Aorta (tissue), 5 donors: ENCODE measurements around the gene SLC24A3. TPM values are rescaled to one million over a fixed set of nuclear protein-coding genes. Genes with fewer than 3 reads are reported as not detected.

Experiments used
- ATAC-seq: fragments of 200-7000 bp; cut with Tn5 transposase; one replicate; pipeline ENCODE4 v1.9.1; 2022; ENCODE audit warnings: moderate library complexity; ENCODE audit not compliant: low FRiP score
- DNase-seq, 2 donors: peaks; one replicate each; pipeline ENCODE4 v3.0.0-alpha.2; 2020
- H3K27ac ChIP-seq, 2 donors: one replicate each; pipeline ENCODE4 v1.5.1; 2013; ENCODE audit warnings: low read length in 2 of 2, mild to moderate bottlenecking in 2 of 2, moderate library complexity in 2 of 2, control low read depth in 1 of 2, inconsistent platforms in 1 of 2, low read depth in 1 of 2
- H3K27me3 ChIP-seq, 2 donors: one replicate each; pipeline ENCODE4 v1.6.1; 2013; ENCODE audit warnings: control low read depth in 1 of 2, low read length in 1 of 2, mild to moderate bottlenecking in 1 of 2, moderate library complexity in 1 of 2; ENCODE audit not compliant: insufficient read depth in 2 of 2, control insufficient read depth in 1 of 2
- H3K36me3 ChIP-seq, 2 donors: one replicate each; pipeline ENCODE4 v1.6.1; 2013; ENCODE audit warnings: control low read depth in 1 of 2, low read length in 1 of 2, mild to moderate bottlenecking in 1 of 2; ENCODE audit not compliant: insufficient read depth in 2 of 2, control insufficient read depth in 1 of 2
- H3K4me1 ChIP-seq, 2 donors: one replicate each; pipeline ENCODE4 v1.6.1; 2013; ENCODE audit warnings: low read length in 2 of 2, control low read depth in 1 of 2, mild to moderate bottlenecking in 1 of 2, moderate library complexity in 1 of 2; ENCODE audit not compliant: insufficient read depth in 2 of 2, control insufficient read depth in 1 of 2
- H3K4me3 ChIP-seq, 2 donors: one replicate each; pipeline ENCODE4 v1.5.1; 2013; ENCODE audit warnings: low read length in 2 of 2, control low read depth in 1 of 2, mild to moderate bottlenecking in 1 of 2
- H3K9me3 ChIP-seq: one replicate; pipeline ENCODE4 v1.6.1; 2013; ENCODE audit warnings: mild to moderate bottlenecking, low read length; ENCODE audit not compliant: control insufficient read depth
- WGBS, 2 donors: extraction: QIAGEN DNeasy Blood & Tissue Kit; methylation state at CpG; one replicate each; pipeline ENCODE4 v1.1.7; 2013; 5-methylcytosine and 5-hydroxymethylcytosine counted together
- intact Hi-C, 2 donors: fragments of 100-400 bp; cut with DNase I; formaldehyde crosslinking; loops; one replicate each; pipeline versions ENCODE4 v1.14.2 to v1.15.0; 2022
- polyA plus RNA-seq, 2 donors: library from polyadenylated mRNA; stranded (reverse); fragments of 200-250 nt; gene quantifications; one replicate each; pipeline ENCODE4 v1.2.3, GENCODE V29; 2013
- total RNA-seq, 2 donors: library from RNA; stranded (reverse); fragmentation: NEBNext Ultra II Directional; extraction: Animal tissue kit (Norgen Biotek cat#: 25700); gene quantifications; one replicate each; pipeline ENCODE4 v1.2.1, GENCODE V29; 2021
- donor health status: healthy with polysubstance abuse.
- donor health status: Bipolar disorder and iron deficiency.
- donor health status: DM: no; HTN: no; CAD: no.
- donor health status: DM: no; HTN: no; CAD: no.
- donor health status: DM: yes; HTN: yes; CAD: no.

Gene SLC24A3
- total and polyA plus RNA-seq, 4 donors = 8.8 to 24.9 (median 19.1) TPM

- Histone ChIP-seq H3K4me3 (no peak overlapping the region), H3K36me3 (no peaks in the 10 kb centered on the region), H3K4me1 (peaks cover 5 to 9% of the 10 kb centered on the region in 2 donors), H3K27me3 (no peaks in the 10 kb centered on the region), H3K27ac (peak overlapping the region; percentile 61 to 70), H3K9me3 (no peaks in the 10 kb centered on the region)
- intact Hi-C loops = loop anchor here in 1 of 2 donors (2.0 to 10.0 kb wide), 2 partner anchors 128 to 282 kb away; no protein-coding TSS in a partner anchor
- ATAC-seq = no peak
- 41 to 48% methylated on average over 6 of the region's 6 CpGs for WGBS, 2 donors
- no peak for DNase-seq
Measured at GRCh38 chr20:19492687-19493336, 280.4 kb downstream of the SLC24A3 start.

GRCh38 chr20:19493794-19494495, 281.5 kb downstream of the SLC24A3 start:
- peaks cover 9% of the 10 kb centered on the region in 2 donors for H3K4me1 ChIP-seq
- ATAC-seq = peak; percentile 72
- WGBS, 2 donors = 5 to 6% methylated on average over 7 of the region's 7 CpGs

GRCh38 chr20:19495905-19496703, 283.7 kb downstream of the SLC24A3 start:
- DNase-seq (peak; percentile 70 to 89), ATAC-seq (peak; percentile 43)
- intact Hi-C loops = loop anchor here (2.0 to 10.0 kb wide), 3 partner anchors 57 to 284 kb away; partner anchors contain the start of gene SLC24A3 (in 1 of the 2)
- Histone ChIP-seq H3K36me3 (no peaks in the 10 kb centered on the region), H3K27ac (peak overlapping the region; percentile 73 to 96), H3K27me3 (no peaks in the 10 kb centered on the region), H3K9me3 (no peaks in the 10 kb centered on the region), H3K4me1 (peaks cover 9% of the 10 kb centered on the region in 2 donors), H3K4me3 (no peak overlapping the region)
- 18 to 26% methylated on average over 12 of the region's 12 CpGs for WGBS, 2 donors

More at GRCh38 chr20:19493794-19494495, 281.5 kb downstream of the SLC24A3 start:
- H3K27me3 ChIP-seq = no peaks in the 10 kb centered on the region
- intact Hi-C loops = loop anchor here in 1 of 2 donors (2.0 to 10.0 kb wide), 2 partner anchors 129 to 283 kb away; no protein-coding TSS in a partner anchor
- no peak overlapping the region for H3K4me3 ChIP-seq
- no peaks in the 10 kb centered on the region for H3K36me3 ChIP-seq
- H3K9me3 ChIP-seq = no peaks in the 10 kb centered on the region
- H3K27ac ChIP-seq = peak overlapping the region; percentile 73 to 91
- peak in 1 of 2 donors; percentile 66 for DNase-seq

GRCh38 chr20:19497064-19497463, 284.6 kb downstream of the SLC24A3 start:
- no peak for DNase-seq
- H3K36me3 ChIP-seq = no peaks in the 10 kb centered on the region
- peak; percentile 49 for ATAC-seq
- intact Hi-C loops = loop anchor here (2.0 to 10.0 kb wide), 3 partner anchors 56 to 285 kb away; partner anchors contain the start of gene SLC24A3 (in 1 of the 2)
- H3K9me3 ChIP-seq = no peaks in the 10 kb centered on the region
- H3K27ac ChIP-seq = peak overlapping the region; percentile 91 to 96
- 9 to 23% methylated on average over 6 of the region's 6 CpGs for WGBS, 2 donors
- H3K27me3 ChIP-seq = no peaks in the 10 kb centered on the region
- no peak overlapping the region for H3K4me3 ChIP-seq
- H3K4me1 ChIP-seq = peaks cover 9% of the 10 kb centered on the region in 2 donors

GRCh38 chr20:19498756-19499155, 286.3 kb downstream of the SLC24A3 start:
- intact Hi-C loops = loop anchor here (5.0 to 10.0 kb wide), 2 partner anchors 134 to 286 kb away; partner anchors contain the start of gene SLC24A3 (in 1 of the 2)
- ATAC-seq = no peak

GRCh38 chr20:19501476-19502115, 289.2 kb downstream of the SLC24A3 start:
- Histone ChIP-seq H3K9me3 (no peaks in the 10 kb centered on the region), H3K4me1 (peaks cover 2 to 4% of the 10 kb centered on the region in 2 donors), H3K36me3 (no peaks in the 10 kb centered on the region), H3K4me3 (no peak overlapping the region), H3K27me3 (no peaks in the 10 kb centered on the region), H3K27ac (no peak overlapping the region)
- intact Hi-C loops = loop anchor here in 1 of 2 donors (5.0 kb wide), 1 partner anchor 51 kb away; no protein-coding TSS in a partner anchor
- DNase-seq (no peak), ATAC-seq (no peak)
- WGBS, 2 donors = 98 to 99% methylated on average over 4 of the region's 4 CpGs

More at GRCh38 chr20:19498756-19499155, 286.3 kb downstream of the SLC24A3 start:
- Histone ChIP-seq H3K36me3 (no peaks in the 10 kb centered on the region), H3K4me3 (no peak overlapping the region), H3K27me3 (no peaks in the 10 kb centered on the region), H3K27ac (no peak overlapping the region), H3K4me1 (peaks cover 6 to 9% of the 10 kb centered on the region in 2 donors), H3K9me3 (no peaks in the 10 kb centered on the region)
- 87 to 88% methylated on average over 5 of the region's 5 CpGs for WGBS, 2 donors
- DNase-seq = no peak

- WGBS, 2 donors = 92 to 94% methylated on average over 5 of the region's 5 CpGs
- Histone ChIP-seq H3K27me3 (no peaks in the 10 kb centered on the region), H3K4me1 (peaks cover 0 to 4% of the 10 kb centered on the region in 2 donors), H3K36me3 (no peaks in the 10 kb centered on the region), H3K4me3 (no peak overlapping the region), H3K9me3 (no peaks in the 10 kb centered on the region), H3K27ac (no peak overlapping the region)
- intact Hi-C loops = loop anchor here in 1 of 2 donors (5.0 kb wide), 1 partner anchor 50 kb away; no protein-coding TSS in a partner anchor
- DNase-seq (no peak), ATAC-seq (no peak)
Measured at GRCh38 chr20:19502169-19502568, 289.7 kb downstream of the SLC24A3 start.

GRCh38 chr20:19504251-19504650, 291.8 kb downstream of the SLC24A3 start:
- Histone ChIP-seq H3K27me3 (no peaks in the 10 kb centered on the region), H3K9me3 (no peaks in the 10 kb centered on the region), H3K4me3 (no peak overlapping the region), H3K36me3 (no peaks in the 10 kb centered on the region), H3K27ac (no peak overlapping the region), H3K4me1 (no peaks in the 10 kb centered on the region)
- ATAC-seq (no peak), DNase-seq (no peak)
- intact Hi-C loops = loop anchor here in 1 of 2 donors (5.0 kb wide), 1 partner anchor 48 kb away; no protein-coding TSS in a partner anchor
